ENCODE measurements around the gene C12orf56.

C12orf56 gene

DNA sequence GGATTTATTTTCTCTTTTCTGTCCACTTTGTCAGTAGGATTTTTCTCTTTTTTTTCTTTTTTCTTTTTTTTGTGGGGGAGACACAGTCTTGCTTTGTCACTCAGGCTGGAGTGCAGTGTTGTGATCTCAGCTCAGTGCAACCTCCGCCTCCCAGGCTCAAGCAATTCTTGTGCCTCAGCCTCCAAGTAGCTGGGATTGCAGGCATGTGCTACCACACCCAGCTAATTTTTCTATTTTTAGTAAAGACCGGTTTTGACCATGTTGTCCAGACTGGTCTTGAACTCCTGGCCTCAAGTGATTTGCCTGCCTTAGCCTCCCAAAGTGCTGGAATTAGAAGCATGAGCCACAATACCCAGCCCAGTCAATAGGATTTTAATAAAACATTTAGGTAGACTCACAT, 40.3 kb upstream of the C12orf56 start:
- H3K4me3 ChIP-seq (ENCODE audit: low read length in 2 of 2), result no peak overlapping the region
- no peak overlapping the region for H3K23ac ChIP-seq (ENCODE audit: low read depth, low read length, poor library complexity)
- DNase-seq (ENCODE audit: low spot score), result no peak
- no peak overlapping the region for H3K9ac ChIP-seq (ENCODE audit: low read depth, low read length, poor library complexity)
- no peak overlapping the region for H2BK5ac ChIP-seq (ENCODE audit: low read length)
- no peak overlapping the region for H3K4ac ChIP-seq (ENCODE audit: low read length)
- no peak overlapping the region for H3K27ac ChIP-seq (replicated peaks; ENCODE audit: low read length)
- H3K18ac ChIP-seq (ENCODE audit: low read length), result no peak overlapping the region
- H3K27me3 ChIP-seq (ENCODE audit: control insufficient read depth in 3 of 3, insufficient read depth in 3 of 3, low read depth in 1 of 3, low read length in 3 of 3), result no peaks in the 10 kb centered on the region
- H2BK120ac ChIP-seq (ENCODE audit: low read depth, low read length), result no peak overlapping the region
- H3K9me3 ChIP-seq (replicated peaks in 1 of 2; ENCODE audit: control insufficient read depth in 2 of 2, insufficient read depth in 1 of 2, low read depth in 1 of 2, low read length in 2 of 2), result no peaks in the 10 kb centered on the region
- H3K36me3 ChIP-seq (replicated peaks in 1 of 2; ENCODE audit: control insufficient read depth in 2 of 2, insufficient read depth in 2 of 2, low read length in 2 of 2), result peaks cover 32 to 100% of the 10 kb centered on the region in 2 donors
- no peaks in the 10 kb centered on the region for H3K4me1 ChIP-seq (ENCODE audit: control insufficient read depth in 2 of 2, insufficient read depth in 1 of 2, low read depth in 1 of 2, low read length in 2 of 2)
- H2AFZ ChIP-seq (ENCODE audit: low read length), result no peak overlapping the region
- no peaks in the 10 kb centered on the region for H3K79me1 ChIP-seq (ENCODE audit: low read depth, low read length)
- no peak overlapping the region for H4K8ac ChIP-seq (ENCODE audit: low read depth, low read length)
- H3K4me2 ChIP-seq (ENCODE audit: insufficient read depth, low read length, poor library complexity, severe bottlenecking), result no peak overlapping the region
- H2BK15ac ChIP-seq (ENCODE audit: low read length), result no peak overlapping the region
- no peak overlapping the region for H3K14ac ChIP-seq (ENCODE audit: low read length)
- no peak overlapping the region for H4K91ac ChIP-seq (ENCODE audit: low read depth, low read length, poor library complexity)
- H2AK5ac ChIP-seq (ENCODE audit: low read depth, low read length), result no peak overlapping the region
- no CpG with 5 or more reads among the region's 2 CpGs for WGBS, 2 donors (ENCODE audit: extremely low coverage in 2 of 2, insufficient read length in 2 of 2, insufficient replicate concordance in 1 of 2)
- no peak overlapping the region for H2BK12ac ChIP-seq (ENCODE audit: low read length)

DNA sequence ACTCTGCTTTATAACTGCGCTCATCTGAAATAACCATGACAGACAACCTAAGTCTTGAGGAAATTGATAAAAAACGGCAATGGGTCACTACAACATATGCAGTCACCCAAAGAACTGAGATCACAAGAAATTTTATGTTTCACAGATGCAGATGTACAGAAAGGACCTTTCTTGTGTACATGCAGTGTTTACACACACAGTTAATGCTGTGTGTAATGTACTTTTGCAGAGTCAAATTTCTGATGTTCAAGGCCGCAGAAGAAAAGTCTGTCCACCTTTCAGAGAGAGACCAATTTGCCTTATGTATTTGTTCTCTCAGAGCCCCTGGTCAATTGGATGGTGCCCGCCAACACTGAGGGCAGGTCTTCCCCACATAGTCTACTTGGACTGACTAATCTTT, 38.4 kb upstream of the C12orf56 start:
- no peak overlapping the region for H2AFZ ChIP-seq (ENCODE audit: low read length)
- no peak overlapping the region for H2BK5ac ChIP-seq (ENCODE audit: low read length)
- no peaks in the 10 kb centered on the region for H3K4me1 ChIP-seq (ENCODE audit: control insufficient read depth in 2 of 2, insufficient read depth in 1 of 2, low read depth in 1 of 2, low read length in 2 of 2)
- no peak overlapping the region for H3K14ac ChIP-seq (ENCODE audit: low read length)
- no peak overlapping the region for H3K4me3 ChIP-seq (ENCODE audit: low read length in 2 of 2)
- DNase-seq (ENCODE audit: low spot score), result no peak
- H4K91ac ChIP-seq (ENCODE audit: low read depth, low read length, poor library complexity), result no peak overlapping the region
- no peaks in the 10 kb centered on the region for H3K79me1 ChIP-seq (ENCODE audit: low read depth, low read length)
- H3K4me2 ChIP-seq (ENCODE audit: insufficient read depth, low read length, poor library complexity, severe bottlenecking), result no peak overlapping the region
- no peak overlapping the region for H3K18ac ChIP-seq (ENCODE audit: low read length)
- no peak overlapping the region for H3K4ac ChIP-seq (ENCODE audit: low read length)
- H2AK5ac ChIP-seq (ENCODE audit: low read depth, low read length), result no peak overlapping the region
- no CpG with 5 or more reads among the region's 4 CpGs for WGBS, 2 donors (ENCODE audit: extremely low coverage in 2 of 2, insufficient read length in 2 of 2, insufficient replicate concordance in 1 of 2)
- H2BK12ac ChIP-seq (ENCODE audit: low read length), result no peak overlapping the region
- H3K27ac ChIP-seq (replicated peaks; ENCODE audit: low read length), result no peak overlapping the region
- H2BK15ac ChIP-seq (ENCODE audit: low read length), result no peak overlapping the region
- no peaks in the 10 kb centered on the region for H3K9me3 ChIP-seq (replicated peaks in 1 of 2; ENCODE audit: control insufficient read depth in 2 of 2, insufficient read depth in 1 of 2, low read depth in 1 of 2, low read length in 2 of 2)
- no peak overlapping the region for H3K9ac ChIP-seq (ENCODE audit: low read depth, low read length, poor library complexity)
- H4K8ac ChIP-seq (ENCODE audit: low read depth, low read length), result no peak overlapping the region
- H3K27me3 ChIP-seq (ENCODE audit: control insufficient read depth in 3 of 3, insufficient read depth in 3 of 3, low read depth in 1 of 3, low read length in 3 of 3), result no peaks in the 10 kb centered on the region
- peaks cover 34 to 100% of the 10 kb centered on the region in 2 donors for H3K36me3 ChIP-seq (replicated peaks in 1 of 2; ENCODE audit: control insufficient read depth in 2 of 2, insufficient read depth in 2 of 2, low read length in 2 of 2)
- no peak overlapping the region for H2BK120ac ChIP-seq (ENCODE audit: low read depth, low read length)
- no peak overlapping the region for H3K23ac ChIP-seq (ENCODE audit: low read depth, low read length, poor library complexity)

DNA sequence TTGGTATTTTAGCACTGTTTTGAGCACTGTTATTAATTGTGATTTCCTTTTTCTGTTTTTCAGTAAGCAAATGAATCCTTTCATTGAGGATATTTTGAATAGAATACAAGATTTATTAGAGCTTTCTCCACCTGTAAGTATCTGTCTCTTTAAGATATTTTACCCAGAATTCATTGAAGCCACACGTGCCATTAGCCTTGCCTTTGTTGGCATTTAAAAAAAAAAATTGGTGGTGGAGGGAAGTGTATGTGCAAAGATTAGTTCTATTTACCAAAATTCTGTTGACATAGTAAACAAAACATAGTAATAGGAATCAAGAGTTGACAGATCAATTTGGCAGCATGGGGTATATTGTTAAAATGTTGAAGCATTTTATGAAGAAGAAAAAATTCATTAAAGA, 37.4 kb upstream of the C12orf56 start:
- WGBS, 2 donors (ENCODE audit: extremely low coverage in 2 of 2, insufficient read length in 2 of 2, insufficient replicate concordance in 1 of 2), result no CpG with 5 or more reads among the region's 1 CpG
- Histone ChIP-seq H3K4me1 (ENCODE audit: control insufficient read depth in 2 of 2, insufficient read depth in 1 of 2, low read depth in 1 of 2, low read length in 2 of 2) (no peaks in the 10 kb centered on the region), H4K8ac (ENCODE audit: low read depth, low read length) (no peak overlapping the region), H3K14ac (ENCODE audit: low read length) (no peak overlapping the region), H4K91ac (ENCODE audit: low read depth, low read length, poor library complexity) (no peak overlapping the region), H2BK15ac (ENCODE audit: low read length) (no peak overlapping the region), H3K23ac (ENCODE audit: low read depth, low read length, poor library complexity) (no peak overlapping the region), H3K27me3 (ENCODE audit: control insufficient read depth in 3 of 3, insufficient read depth in 3 of 3, low read depth in 1 of 3, low read length in 3 of 3) (no peaks in the 10 kb centered on the region), H2BK120ac (ENCODE audit: low read depth, low read length) (no peak overlapping the region), H3K4ac (ENCODE audit: low read length) (no peak overlapping the region), H3K4me3 (ENCODE audit: low read length in 2 of 2) (no peak overlapping the region), H3K9ac (ENCODE audit: low read depth, low read length, poor library complexity) (no peak overlapping the region), H2BK5ac (ENCODE audit: low read length) (no peak overlapping the region), H3K9me3 (replicated peaks in 1 of 2; ENCODE audit: control insufficient read depth in 2 of 2, insufficient read depth in 1 of 2, low read depth in 1 of 2, low read length in 2 of 2) (no peaks in the 10 kb centered on the region), H3K79me1 (ENCODE audit: low read depth, low read length) (no peaks in the 10 kb centered on the region), H3K4me2 (ENCODE audit: insufficient read depth, low read length, poor library complexity, severe bottlenecking) (no peak overlapping the region), H3K27ac (replicated peaks; ENCODE audit: low read length) (no peak overlapping the region), H3K18ac (ENCODE audit: low read length) (no peak overlapping the region), H2BK12ac (ENCODE audit: low read length) (no peak overlapping the region), H3K36me3 (replicated peaks in 1 of 2; ENCODE audit: control insufficient read depth in 2 of 2, insufficient read depth in 2 of 2, low read length in 2 of 2) (peaks cover 36 to 100% of the 10 kb centered on the region in 2 donors), H2AK5ac (ENCODE audit: low read depth, low read length) (no peak overlapping the region), H2AFZ (ENCODE audit: low read length) (no peak overlapping the region)
- no peak for DNase-seq (ENCODE audit: low spot score)

DNA sequence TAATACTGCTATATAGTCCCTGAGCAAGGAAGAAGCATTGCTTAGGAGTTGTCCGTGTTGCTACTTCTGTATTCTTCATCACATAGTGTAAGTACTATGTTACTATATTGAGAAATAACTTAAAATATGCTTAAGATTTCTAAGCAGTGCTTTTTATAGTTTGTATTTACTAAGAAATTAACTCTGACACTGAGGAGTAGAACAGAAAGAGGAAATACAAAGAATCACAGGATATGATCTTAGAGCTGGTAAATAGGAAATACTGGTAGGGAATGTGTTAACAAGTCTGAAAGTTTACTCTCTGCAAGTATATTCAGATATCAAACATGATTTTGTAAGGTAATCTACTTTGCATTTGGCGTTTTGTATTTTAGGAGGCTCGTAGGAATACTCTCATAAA, 29.1 kb upstream of the C12orf56 start:
- Histone ChIP-seq H2AFZ (ENCODE audit: low read length) (no peak overlapping the region), H3K18ac (ENCODE audit: low read length) (no peak overlapping the region), H3K79me1 (ENCODE audit: low read depth, low read length) (no peaks in the 10 kb centered on the region), H3K4ac (ENCODE audit: low read length) (no peak overlapping the region), H4K8ac (ENCODE audit: low read depth, low read length) (no peak overlapping the region), H3K4me1 (ENCODE audit: control insufficient read depth in 2 of 2, insufficient read depth in 1 of 2, low read depth in 1 of 2, low read length in 2 of 2) (no peaks in the 10 kb centered on the region), H3K9ac (ENCODE audit: low read depth, low read length, poor library complexity) (no peak overlapping the region), H4K91ac (ENCODE audit: low read depth, low read length, poor library complexity) (no peak overlapping the region), H2BK12ac (ENCODE audit: low read length) (no peak overlapping the region), H3K23ac (ENCODE audit: low read depth, low read length, poor library complexity) (no peak overlapping the region), H2BK15ac (ENCODE audit: low read length) (no peak overlapping the region), H3K36me3 (replicated peaks in 1 of 2; ENCODE audit: control insufficient read depth in 2 of 2, insufficient read depth in 2 of 2, low read length in 2 of 2) (peaks cover 25 to 99% of the 10 kb centered on the region in 2 donors), H3K14ac (ENCODE audit: low read length) (no peak overlapping the region), H2BK120ac (ENCODE audit: low read depth, low read length) (no peak overlapping the region), H3K27me3 (ENCODE audit: control insufficient read depth in 3 of 3, insufficient read depth in 3 of 3, low read depth in 1 of 3, low read length in 3 of 3) (no peaks in the 10 kb centered on the region), H2AK5ac (ENCODE audit: low read depth, low read length) (no peak overlapping the region), H3K27ac (replicated peaks; ENCODE audit: low read length) (no peak overlapping the region), H2BK5ac (ENCODE audit: low read length) (no peak overlapping the region), H3K4me3 (ENCODE audit: low read length in 2 of 2) (no peak overlapping the region), H3K4me2 (ENCODE audit: insufficient read depth, low read length, poor library complexity, severe bottlenecking) (no peak overlapping the region), H3K9me3 (replicated peaks in 1 of 2; ENCODE audit: control insufficient read depth in 2 of 2, insufficient read depth in 1 of 2, low read depth in 1 of 2, low read length in 2 of 2) (no peaks in the 10 kb centered on the region)
- no CpG with 5 or more reads among the region's 3 CpGs for WGBS, 2 donors (ENCODE audit: extremely low coverage in 2 of 2, insufficient read length in 2 of 2, insufficient replicate concordance in 1 of 2)
- DNase-seq (ENCODE audit: low spot score), result no peak
